Gastroesophageal sphincter (tissue), 4 donors: ENCODE measurements around the gene METTL25B. TPM values are rescaled to one million over a fixed set of nuclear protein-coding genes. Genes with fewer than 3 reads are reported as not detected.

Experiments used
- ATAC-seq: fragments of 150-250 bp; one replicate; pipeline ENCODE4 v1.9.1; 2016; ENCODE audit warnings: mild to moderate bottlenecking, moderate library complexity
- H3K27ac ChIP-seq, 4 donors: fragments of 200-600 bp; sonication (generic) in 3 of 4; 1 replicate in 3 of 4; 2 replicates in 1 of 4; pipeline ENCODE4 v1.5.1; 2016 to 2019
- H3K27me3 ChIP-seq: fragments of 200-600 bp; sonication (generic); one replicate; pipeline ENCODE4 v1.5.1; 2019
- H3K36me3 ChIP-seq, 2 donors: fragments of 200-600 bp; sonication (generic); one replicate each; pipeline ENCODE4 v1.5.1; 2019; ENCODE audit warnings: control low read depth in 1 of 2
- H3K4me1 ChIP-seq, 3 donors: fragments of 200-600 bp; sonication (generic); 1 replicate in 2 of 3; 2 replicates in 1 of 3; pipeline ENCODE4 v1.5.1; 2016 to 2019; ENCODE audit warnings: control low read depth in 2 of 3
- H3K4me3 ChIP-seq, 2 donors: fragments of 200-600 bp; sonication (generic); one replicate each; pipeline ENCODE4 v1.5.1; 2019; ENCODE audit warnings: mild to moderate bottlenecking in 1 of 2, moderate library complexity in 1 of 2
- H3K9me3 ChIP-seq, 3 donors: fragments of 200-600 bp; sonication (generic); one replicate each; pipeline ENCODE4 v1.5.1; 2017 to 2019; ENCODE audit warnings: control low read depth in 2 of 3
- CTCF ChIP-seq, 4 experiments: fragments of 200-600 bp in 2 of 4; fragments of 450-650 bp in 2 of 4; sonication (generic) in 1 of 4; IDR thresholded peaks; one replicate each; pipeline ENCODE4 v1.5.1; 2017 to 2019; ENCODE audit warnings: antibody characterized with exemption in 4 of 4, mild to moderate bottlenecking in 2 of 4, moderate library complexity in 2 of 4
- EP300 ChIP-seq: sonication (generic); formaldehyde crosslinking; IDR thresholded peaks from one replicate; pipeline ENCODE4 v1.6.1; 2017; ENCODE audit warnings: antibody characterized with exemption, mild to moderate bottlenecking
- POLR2A ChIP-seq, 2 donors: fragments of 450-650 bp; IDR thresholded peaks; one replicate each; pipeline ENCODE4 v1.6.1; 2017; ENCODE audit warnings: antibody characterized with exemption in 2 of 2, mild to moderate bottlenecking in 2 of 2, moderate library complexity in 1 of 2
- POLR2AphosphoS5 ChIP-seq: sonication (generic); formaldehyde crosslinking; IDR thresholded peaks from one replicate; pipeline ENCODE4 v1.6.1; 2017; ENCODE audit warnings: antibody characterized with exemption
- WGBS, 2 donors: methylation state at CpG; one replicate each; pipeline ENCODE4 v1.1.5; 2018; ENCODE audit warnings: low coverage in 1 of 2; 5-methylcytosine and 5-hydroxymethylcytosine counted together
- total RNA-seq, 4 donors: library from RNA; depleted of rRNA; stranded (reverse); fragments of >200 nt; gene quantifications; one replicate each; pipeline ENCODE4 v1.1.0, GENCODE V29; 2016

METTL25B gene
- total RNA-seq, 4 donors from 2014 or later: 8.4 to 29.0 (median 17.4) TPM

- peak; percentile 6 for ATAC-seq
- TF ChIP-seq POLR2AphosphoS5 (peak; percentile 43), EP300 (no peak)
- no peaks in the 10 kb centered on the region for H3K9me3 ChIP-seq
- peaks cover 0 to 16% of the 10 kb centered on the region in 2 donors for H3K36me3 ChIP-seq
- WGBS, 2 donors: 3 to 7% methylated on average over 8 to 9 of the region's 9 CpGs
- peak overlapping the region; percentile 92 to 100 (median 98) for H3K27ac ChIP-seq
- peaks cover 3 to 74% (median 39%) of the 10 kb centered on the region in 3 donors for H3K4me1 ChIP-seq
- H3K27me3 ChIP-seq: no peaks in the 10 kb centered on the region
- H3K4me3 ChIP-seq: peak overlapping the region; percentile 97 to 98
Measured at GRCh38 chr1:156748670-156749418, 20.6 kb downstream of the METTL25B start.

DNA sequence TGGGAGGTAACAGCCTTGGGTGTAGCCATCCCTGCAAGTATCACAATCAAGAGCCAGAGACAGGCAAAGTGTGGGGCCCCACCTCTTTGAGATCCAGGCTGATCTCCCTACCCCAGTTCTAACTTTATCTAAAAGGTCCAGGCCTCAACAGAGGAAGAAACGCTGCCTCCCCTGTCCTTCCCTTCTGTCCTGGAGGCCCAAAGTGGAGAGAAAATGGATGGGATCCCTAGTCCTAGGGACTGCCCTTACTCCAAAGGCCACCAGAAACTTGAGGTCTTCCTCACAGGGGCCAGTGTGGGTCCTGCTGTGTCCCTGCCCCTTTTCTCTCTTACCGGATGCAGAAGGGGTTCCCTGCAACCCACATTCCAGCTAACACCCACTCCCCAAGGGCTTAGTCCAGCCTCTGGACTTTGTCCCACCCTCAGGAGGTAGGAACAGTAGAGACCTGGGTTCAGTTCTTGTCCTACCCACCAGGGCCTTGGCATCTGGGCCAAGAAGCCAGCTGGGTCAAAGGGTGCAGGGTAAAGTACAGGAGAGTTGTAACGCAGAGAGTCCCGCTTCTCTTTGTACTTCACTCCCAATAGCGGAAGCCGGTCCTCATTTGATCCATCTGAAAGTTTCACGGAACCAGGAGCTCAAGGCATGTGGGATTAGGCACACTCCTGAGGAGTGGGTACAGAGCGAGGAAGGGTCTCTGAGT, 21.3 kb downstream of the METTL25B start:
- no peaks in the 10 kb centered on the region for H3K27me3 ChIP-seq
- peak overlapping the region; percentile 97 to 98 for H3K4me3 ChIP-seq
- ATAC-seq: no peak
- no peaks in the 10 kb centered on the region for H3K9me3 ChIP-seq
- H3K27ac ChIP-seq: peak overlapping the region; percentile 92 to 100 (median 98)
- whole genome bisulfite sequencing, 2 donors: 19% methylated on average over 4 of the region's 8 CpGs; no CpG with 5 or more reads in 1 of the 2 donors
- H3K4me1 ChIP-seq: peaks cover 3 to 71% (median 39%) of the 10 kb centered on the region in 3 donors
- TF ChIP-seq CTCF (IDR thresholded peaks at IDR 0.05): no peak
- no peak for TF ChIP-seq POLR2AphosphoS5
- no peak for TF ChIP-seq POLR2A (IDR thresholded peaks at IDR 0.05)
- TF ChIP-seq EP300: no peak
- H3K36me3 ChIP-seq: peaks cover 0 to 8% of the 10 kb centered on the region in 2 donors

DNA sequence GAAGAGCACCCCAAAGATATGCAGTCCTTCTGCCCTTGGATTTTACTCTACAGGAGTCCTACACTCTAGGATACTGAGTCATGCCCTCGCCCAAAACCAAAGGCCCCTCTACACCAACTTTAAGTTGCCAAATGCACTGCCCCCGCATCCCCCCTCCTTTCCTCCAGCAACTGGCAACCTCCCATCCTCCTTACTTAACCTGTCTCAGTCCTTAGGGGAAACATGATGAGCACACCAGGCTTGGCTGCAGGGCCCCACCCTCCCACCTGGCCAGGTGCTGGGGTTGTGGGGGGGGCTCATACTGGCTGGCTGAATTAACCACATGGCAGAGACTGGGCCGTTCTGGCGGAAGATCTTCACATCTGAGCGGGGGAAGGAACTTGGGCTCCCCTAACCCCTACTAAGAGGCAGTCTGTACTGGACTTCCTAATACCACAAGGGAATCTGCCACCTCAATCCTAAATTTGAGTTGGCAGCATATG, 22.0 kb downstream of the METTL25B start:
- Histone ChIP-seq H3K4me3 (peak overlapping the region; percentile 97 to 98), H3K27me3 (no peaks in the 10 kb centered on the region), H3K36me3 (peaks cover 0 to 2% of the 10 kb centered on the region in 2 donors), H3K4me1 (peaks cover 3 to 64% (median 39%) of the 10 kb centered on the region in 3 donors), H3K9me3 (no peaks in the 10 kb centered on the region), H3K27ac (peak overlapping the region; percentile 92 to 100 (median 98))
- ATAC-seq: no peak
- TF ChIP-seq POLR2AphosphoS5: no peak
- no peak for TF ChIP-seq POLR2A (IDR thresholded peaks at IDR 0.05)
- WGBS, 2 donors: 0 to 8% methylated on average over 2 to 5 of the region's 5 CpGs

- Histone ChIP-seq H3K4me3 (peak overlapping the region; percentile 97 to 98), H3K9me3 (no peaks in the 10 kb centered on the region), H3K4me1 (peaks cover 3 to 58% (median 35%) of the 10 kb centered on the region in 3 donors), H3K27ac (peak overlapping the region; percentile 92 to 100 (median 98)), H3K36me3 (no peaks in the 10 kb centered on the region), H3K27me3 (no peaks in the 10 kb centered on the region)
- 0% methylated on average over 2 to 10 of the region's 64 CpGs for WGBS, 2 donors
- TF ChIP-seq EP300: no peak
- TF ChIP-seq CTCF (IDR thresholded peaks at IDR 0.05): peak in 2 of 4 experiments; percentile 52 to 53
- peak; percentile 29 for ATAC-seq
Measured at GRCh38 chr1:156750711-156751450, 22.6 kb downstream of the METTL25B start.

DNA sequence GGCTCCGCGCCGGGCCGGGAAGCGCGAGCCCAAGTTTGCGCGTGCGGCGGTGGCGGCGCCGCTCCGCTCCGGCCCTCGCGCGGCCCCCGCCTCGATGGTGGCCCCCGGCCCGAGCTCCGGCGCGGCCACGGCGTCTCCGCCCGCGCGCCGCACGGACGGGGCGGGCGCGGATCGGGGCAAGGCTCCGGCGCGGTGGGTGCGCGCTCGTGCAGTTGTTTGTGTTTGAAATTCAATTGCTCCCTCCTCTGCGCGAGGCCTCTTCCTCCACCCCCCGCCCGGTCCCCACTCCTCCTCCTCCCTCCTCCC, 23.1 kb downstream of the METTL25B start, which contains the start of gene HDGF:
Gene HDGF, minus strand, starts transcription at position 225 of the 306 bp plus-strand sequence. CDS start 246 bp downstream, outside the sequence.
- no peaks in the 10 kb centered on the region for H3K27me3 ChIP-seq
- peak within 1 kb of the TSS; percentile 92 to 100 (median 98) for H3K27ac ChIP-seq
- peak within 1 kb of the TSS; percentile 97 to 98 for H3K4me3 ChIP-seq
- ATAC-seq: no peak
- WGBS, 2 donors: 0% methylated on average over 11 of the region's 48 CpGs; no CpG with 5 or more reads in 1 of the 2 donors
- no peaks in the 10 kb centered on the region for H3K36me3 ChIP-seq
- TF ChIP-seq POLR2AphosphoS5 (no peak), POLR2A (IDR thresholded peaks at IDR 0.05) (peak in 1 of 2 donors; percentile 29)
- peaks cover 0 to 52% (median 30%) of the 10 kb centered on the region in 3 donors for H3K4me1 ChIP-seq
- H3K9me3 ChIP-seq: no peaks in the 10 kb centered on the region
